K562 (cell line): ENCODE results near the gene PRR35. TPM values are rescaled to one million over a fixed set of nuclear protein-coding genes. Genes with fewer than 3 reads are reported as not detected.
A peak's percentile ranks its signal among the peaks of the same experiment; 100 is the strongest.

ENCODE experiments used
- CCNT2 ChIP-seq: IDR thresholded peaks from 2 replicates; pipeline ENCODE4 v1.6.1; 2011; ENCODE audit warnings: borderline replicate concordance, low read depth, mild to moderate bottlenecking, moderate library complexity, mixed read lengths, low read length; ENCODE audit not compliant: insufficient read length; ENCODE audit errors: extremely low read depth
- DACH1 ChIP-seq: fragments of 450-650 bp; IDR thresholded peaks from 2 replicates; pipeline ENCODE4 v1.6.1; 2018; ENCODE audit not compliant: partially characterized antibody
- EHMT2 ChIP-seq: fragments of 450-650 bp; IDR thresholded peaks from 2 replicates; pipeline ENCODE4 v1.6.1; 2018; ENCODE audit warnings: antibody characterized with exemption
- GTF2F1 ChIP-seq: IDR thresholded peaks from 2 replicates; pipeline ENCODE4 v1.6.1; 2011; ENCODE audit warnings: low read depth, low read length, improper control_type of control experiment
- HDAC2 ChIP-seq: fragments of 450-650 bp; IDR thresholded peaks from 2 replicates; pipeline ENCODE4 v1.6.1; 2016; ENCODE audit warnings: mild to moderate bottlenecking
- KAT8 ChIP-seq: fragments of 450-650 bp; IDR thresholded peaks from 2 replicates; pipeline ENCODE4 v1.6.1; 2016; ENCODE audit warnings: low read depth, mild to moderate bottlenecking
- MCM7 ChIP-seq, 2 experiments: fragments of 450-650 bp; IDR thresholded peaks; 2 replicates each; pipeline ENCODE4 v1.6.1; 2016 to 2018
- PML ChIP-seq: IDR thresholded peaks from 2 replicates; pipeline ENCODE4 v1.6.1; 2012; ENCODE audit warnings: low read length, inconsistent platforms
- SETDB1 ChIP-seq: IDR thresholded peaks from one replicate; pipeline ENCODE4 v1.6.1; 2012; ENCODE audit warnings: low read length, control low read depth, inconsistent platforms
- SP2 ChIP-seq: IDR thresholded peaks from 2 replicates; pipeline ENCODE4 v1.6.1; 2011; ENCODE audit warnings: mild to moderate bottlenecking, low read depth, low read length, moderate library complexity; ENCODE audit not compliant: poor library complexity, severe bottlenecking; ENCODE audit errors: extremely low read depth
- ZNF280B ChIP-seq: fragments of 250-450 bp; sonication (Bioruptor Pico); IDR thresholded peaks from 2 replicates; pipeline ENCODE4 v1.5.1; 2021; ENCODE audit warnings: mild to moderate bottlenecking
- ZNF407 ChIP-seq: fragments of 450-650 bp; IDR thresholded peaks from 2 replicates; pipeline ENCODE4 v1.6.1; 2016; ENCODE audit warnings: low read depth
- ZNF41 ChIP-seq: fragments of 250-450 bp; sonication (Bioruptor Pico); conservative IDR thresholded peaks from 2 replicates; pipeline ENCODE4 v1.4.0; 2020; ENCODE audit warnings: mild to moderate bottlenecking
- ZNF589 ChIP-seq: fragments of 200-800 bp; sonication (Bioruptor generic); IDR thresholded peaks from 2 replicates; pipeline ENCODE4 v1.6.1; 2016; ENCODE audit warnings: low read depth, missing genetic modification characterization, missing compliant biosample characterization
- ZNF707 ChIP-seq: fragments of 250-450 bp; sonication (Bioruptor Pico); conservative IDR thresholded peaks from 2 replicates; pipeline ENCODE4 v1.8.0; 2022; ENCODE audit warnings: inconsistent platforms, mild to moderate bottlenecking, moderate library complexity
- polyA plus RNA-seq, 8 experiments: library from polyadenylated mRNA; depleted of rRNA in 4 of 8; stranded (reverse) in 5 of 8; unstranded in 3 of 8; fragments of >200 nt; fragmentation: Nextera tagmentation in 2 of 8; fragmentation: Illumina TruSeq in 1 of 8; extraction: Ambion mirVana in 2 of 8; extraction: Trizol in 1 of 8; gene quantifications; 2 replicates each; pipeline versions ENCODE4 v1.2.1 to v1.2.3, GENCODE V29; 2011 to 2014; ENCODE audit warnings: inconsistent platforms in 1 of 8, missing spikeins in 1 of 8
- total RNA-seq, 7 experiments: library from RNA; depleted of rRNA in 6 of 7; stranded (reverse); fragments of >200 nt in 6 of 7; fragmentation: Illumina TruSeq in 2 of 7; extraction: Trizol in 2 of 7; gene quantifications; 2 replicates each; pipeline versions ENCODE4 v1.2.1 to v1.2.3, GENCODE V29; 2011 to 2021; ENCODE audit warnings: low replicate concordance in 1 of 7
- TF ChIP-seq, protein P1 (sequence below): fragments of 250-450 bp; sonication (Bioruptor Pico); IDR thresholded peaks from 2 replicates; pipeline ENCODE4 v1.5.0; 2020; ENCODE audit warnings: mild to moderate bottlenecking, borderline replicate concordance

Gene PRR35
- total and polyA plus RNA-seq, 9 of the 15 experiments (the other 6 are each of a cell fraction or from before 2014, with no cell fraction given), result 0.17 to 0.45 (median 0.21) TPM; not detected in 5

DNA sequence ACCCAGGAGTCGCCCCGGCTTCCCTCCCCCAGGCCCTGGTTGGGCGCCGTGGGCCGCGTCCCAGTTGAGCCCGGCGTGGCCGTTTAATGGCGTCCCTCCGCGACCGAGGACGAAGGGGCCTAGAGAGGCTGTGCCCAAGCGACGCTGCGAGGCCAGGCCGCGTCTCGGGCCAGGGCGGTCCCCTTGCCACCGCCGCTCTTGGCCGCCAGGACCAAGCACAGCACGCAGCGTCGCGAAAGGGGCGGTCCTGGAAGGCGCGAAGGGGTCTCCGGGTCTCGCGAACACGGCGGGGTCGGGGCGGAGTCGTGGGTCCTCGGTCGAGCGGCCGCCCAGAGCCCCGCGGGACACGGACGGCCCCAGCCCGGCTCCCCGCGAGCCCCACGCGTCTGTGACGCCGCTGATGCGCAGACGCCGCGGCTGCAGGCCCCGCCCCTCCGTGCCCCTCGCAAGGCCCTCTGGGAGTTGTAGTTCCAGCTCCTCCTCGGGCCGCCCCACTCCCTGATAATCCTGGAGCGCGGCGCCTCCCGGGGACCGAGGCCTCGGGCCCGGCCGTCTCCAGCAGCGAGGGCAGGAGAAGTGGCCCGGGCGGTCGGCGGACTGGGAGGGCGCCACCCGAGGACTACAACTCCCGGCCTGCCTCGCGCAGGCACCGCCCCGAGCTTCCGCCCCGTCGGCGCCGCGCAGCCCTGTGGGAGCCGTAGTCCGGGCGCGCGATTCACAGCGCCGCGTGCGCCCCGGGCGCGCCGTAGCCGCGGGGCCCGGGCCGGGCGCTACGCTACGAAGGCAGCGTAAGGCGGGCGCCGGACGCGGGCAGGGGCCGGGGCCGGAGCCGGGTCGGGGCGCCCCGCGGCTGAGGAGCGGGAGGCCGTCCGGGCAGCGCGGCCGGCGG is 32.9 kb upstream of the PRR35 start, which contains the start of gene CAPN15 (continued):
- no peak for TF ChIP-seq ZNF280B
- TF ChIP-seq ZNF707 (CRISPR knock-in tag), result no peak
- no peak for TF ChIP-seq SETDB1
- TF ChIP-seq ZNF589, result no peak
- TF ChIP-seq ZNF41 (CRISPR knock-in tag), result no peak
- TF ChIP-seq HDAC2, result no peak
- no peak for TF ChIP-seq PML
- no peak for TF ChIP-seq DACH1
- TF ChIP-seq, protein P1, sequence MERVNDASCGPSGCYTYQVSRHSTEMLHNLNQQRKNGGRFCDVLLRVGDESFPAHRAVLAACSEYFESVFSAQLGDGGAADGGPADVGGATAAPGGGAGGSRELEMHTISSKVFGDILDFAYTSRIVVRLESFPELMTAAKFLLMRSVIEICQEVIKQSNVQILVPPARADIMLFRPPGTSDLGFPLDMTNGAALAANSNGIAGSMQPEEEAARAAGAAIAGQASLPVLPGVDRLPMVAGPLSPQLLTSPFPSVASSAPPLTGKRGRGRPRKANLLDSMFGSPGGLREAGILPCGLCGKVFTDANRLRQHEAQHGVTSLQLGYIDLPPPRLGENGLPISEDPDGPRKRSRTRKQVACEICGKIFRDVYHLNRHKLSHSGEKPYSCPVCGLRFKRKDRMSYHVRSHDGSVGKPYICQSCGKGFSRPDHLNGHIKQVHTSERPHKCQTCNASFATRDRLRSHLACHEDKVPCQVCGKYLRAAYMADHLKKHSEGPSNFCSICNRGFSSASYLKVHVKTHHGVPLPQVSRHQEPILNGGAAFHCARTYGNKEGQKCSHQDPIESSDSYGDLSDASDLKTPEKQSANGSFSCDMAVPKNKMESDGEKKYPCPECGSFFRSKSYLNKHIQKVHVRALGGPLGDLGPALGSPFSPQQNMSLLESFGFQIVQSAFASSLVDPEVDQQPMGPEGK (CRISPR knock-in tag), result no peak
- no peak for TF ChIP-seq KAT8
- no peak for TF ChIP-seq ZNF407
- peak; percentile 54 for TF ChIP-seq CCNT2
- no peak for TF ChIP-seq MCM7 (IDR thresholded peaks at IDR 0.05)
- TF ChIP-seq GTF2F1, result no peak
- no peak for TF ChIP-seq SP2
- no peak for TF ChIP-seq EHMT2
